RPMI7951 (cell line): ENCODE measurements around the gene MRPS17. TPM values are rescaled to one million over a fixed set of nuclear protein-coding genes. Genes with fewer than 3 reads are reported as not detected.
A peak's percentile ranks its signal among the peaks of the same experiment; 100 is the strongest.

Source experiments
- DNase-seq: peaks from one replicate; pipeline ENCODE4 v3.0.0-alpha.2; 2012; ENCODE audit warnings: low read depth
- total RNA-seq: library from RNA; depleted of rRNA; stranded (reverse); fragments of >200 nt; shearing (Covaris generic); gene quantifications from 2 replicates; pipeline ENCODE4 v1.2.3, GENCODE V29; 2014; rRNA removed

Gene MRPS17
- total RNA-seq, 1 experiment from 2014 or later = 29.7 TPM

GRCh38 chr7:55970978-55971377, 19.3 kb downstream of the MRPS17 start:
- no peak for DNase-seq

DNA sequence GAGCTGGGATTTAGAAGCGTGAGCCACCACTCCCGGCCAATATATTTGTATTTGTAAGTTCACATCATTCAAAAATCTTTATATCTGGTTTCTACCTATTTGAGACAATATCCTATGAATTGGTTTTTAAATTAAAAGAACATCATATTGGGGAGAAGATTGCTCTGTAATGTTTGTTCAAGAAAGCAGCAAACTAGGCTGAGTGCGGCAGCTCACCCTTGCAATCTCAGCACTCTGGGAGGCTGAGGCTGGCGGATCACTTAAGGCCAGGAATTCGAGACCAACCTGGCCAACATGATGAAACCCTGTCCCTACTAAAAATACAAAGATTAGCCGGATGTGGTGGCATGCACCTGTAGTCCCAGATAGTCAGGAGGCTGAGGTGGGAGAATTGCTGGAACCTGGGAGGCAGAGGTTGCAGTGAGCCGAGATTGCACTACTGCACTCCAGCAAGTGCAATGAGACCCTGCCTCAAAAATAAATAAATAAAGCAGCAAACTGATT, 22.1 kb downstream of the MRPS17 start:
- no peak for DNase-seq

GRCh38 chr7:55975988-55976633, 24.4 kb downstream of the MRPS17 start:
- no peak for DNase-seq

DNA sequence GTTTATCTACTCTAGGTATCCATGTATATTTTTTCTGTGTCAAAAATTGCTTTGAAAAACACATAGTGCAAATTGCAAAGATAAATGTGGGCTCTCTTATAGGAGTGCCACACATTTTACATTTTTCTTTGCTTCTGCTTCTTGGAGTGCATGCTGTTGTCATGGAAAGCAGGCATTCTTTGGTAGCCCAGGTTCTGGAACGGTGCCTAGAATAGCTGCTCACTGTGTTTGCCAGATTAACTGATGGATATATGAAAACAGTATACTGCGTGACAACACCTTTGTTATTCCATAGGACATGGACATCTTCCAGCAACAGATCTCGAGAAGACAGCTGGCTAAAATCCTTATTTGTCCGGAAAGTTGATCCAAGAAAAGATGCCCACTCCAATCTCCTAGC, 26.2 kb downstream of the MRPS17 start:
- no peak for DNase-seq

GRCh38 chr7:55980266-55980665, 28.6 kb downstream of the MRPS17 start:
- DNase-seq = no peak

DNA sequence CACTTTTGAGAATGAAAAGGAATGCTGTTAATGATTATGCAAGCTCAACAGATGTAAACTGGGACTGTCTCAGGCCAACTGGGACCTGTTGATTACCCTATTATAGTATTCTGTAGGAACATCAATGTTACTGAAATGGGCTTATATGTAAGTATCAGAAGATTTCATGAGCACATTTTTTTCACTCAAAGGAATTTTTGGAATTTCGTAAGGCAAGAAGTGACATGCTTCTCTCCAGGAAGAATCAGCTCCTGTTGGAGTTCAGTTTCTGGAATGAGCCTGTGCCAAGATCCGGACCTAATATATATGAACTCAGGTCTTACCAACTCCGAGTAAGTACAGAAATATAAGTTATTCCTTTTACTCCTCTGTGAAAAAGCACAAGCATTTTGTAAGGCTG, 31.9 kb downstream of the MRPS17 start:
- no peak for DNase-seq

- peak; percentile 29 for DNase-seq
Observed at GRCh38 chr7:55992346-55992745, 40.7 kb downstream of the MRPS17 start.

DNA sequence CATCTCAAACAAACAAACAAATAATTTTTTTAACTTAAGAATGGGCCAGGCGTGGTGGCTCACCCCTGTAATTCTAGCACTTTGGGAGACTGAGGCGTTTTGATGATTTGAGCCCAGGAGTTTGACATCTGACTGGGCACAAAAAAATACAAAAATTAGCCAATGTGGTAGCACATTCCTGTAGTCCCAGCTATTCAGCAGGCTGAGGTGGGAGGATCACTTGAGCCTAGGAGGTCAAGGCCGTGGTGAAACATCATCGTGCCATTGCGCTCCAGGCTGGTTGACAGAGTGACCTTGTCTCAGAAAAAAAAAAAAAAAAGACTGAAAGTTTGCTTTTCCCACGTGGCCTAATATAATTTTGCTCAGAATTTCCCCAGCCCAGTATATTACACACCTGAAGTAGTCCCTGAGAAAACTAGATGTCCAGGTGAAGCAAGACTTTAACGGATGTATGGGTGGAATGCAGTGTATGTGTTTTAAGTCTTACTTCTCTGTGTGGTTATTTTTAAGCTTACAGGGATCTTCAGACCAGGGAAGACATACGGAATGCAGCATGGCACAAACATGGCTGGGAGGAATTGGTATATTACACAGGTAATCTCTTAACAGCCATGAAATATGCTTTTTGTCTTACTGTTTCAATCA, 45.3 kb downstream of the MRPS17 start:
- no peak for DNase-seq

GRCh38 chr7:56003749-56004148, 52.1 kb downstream of the MRPS17 start:
- DNase-seq = no peak

Other genes starting within 250 kb of the MRPS17 start
- not detected in 2 replicates for gene SEPTIN14, start 89.1 kb upstream of the MRPS17 start, total RNA-seq
- gene ZNF713, start 64.4 kb upstream of the MRPS17 start, total RNA-seq = 2.0 and 2.4 TPM in 2 replicates
- 66.2 and 76.7 TPM in 2 replicates for gene NIPSNAP2, start 12.7 kb downstream of the MRPS17 start, total RNA-seq
- gene PSPH, start 99.6 kb downstream of the MRPS17 start, total RNA-seq = 82.3 and 98.0 TPM in 2 replicates
- 372 and 490 TPM in 2 replicates for gene CCT6A, start 99.9 kb downstream of the MRPS17 start, total RNA-seq
- gene SUMF2, start 112.4 kb downstream of the MRPS17 start, total RNA-seq = 107 and 119 TPM in 2 replicates
- 0.39 and 0.96 TPM in 2 replicates for gene PHKG1, start 141.1 kb downstream of the MRPS17 start, total RNA-seq
- 948 and 1,255 TPM in 2 replicates for gene CHCHD2, start 154.6 kb downstream of the MRPS17 start, total RNA-seq
- gene NUPR2, start 164.5 kb downstream of the MRPS17 start, total RNA-seq = not detected in 2 replicates